OCI-LY3 (cell line): Measurements from ENCODE around the gene ABCB4.

ENCODE experiments used
- CTCF ChIP-seq: fragments of 200-600, 300-600 bp; sonication (generic); IDR thresholded peaks from 2 replicates; pipeline ENCODE4 v1.5.1; 2014; ENCODE audit warnings: antibody characterized with exemption, low read length, low read depth
- EZH2phosphoT487 ChIP-seq: fragments of 200-600 bp; shearing (Covaris generic); IDR thresholded peaks from 2 replicates; pipeline ENCODE4 v1.6.1; 2018; ENCODE audit warnings: antibody characterized with exemption, mixed run types, low read depth

GRCh38 chr7:87363342-87363741, 112.1 kb downstream of the ABCB4 start:
- TF ChIP-seq CTCF (no peak), EZH2phosphoT487 (no peak)
